DOHH2 (cell line): ENCODE data around the gene HOXB3.

ENCODE experiments used
- H3F3A ChIP-seq: fragments of 200-600 bp; sonication (generic), shearing (Covaris generic); 2 replicates; pipeline ENCODE4 v1.6.0; 2016; ENCODE audit warnings: antibody characterized with exemption, mild to moderate bottlenecking; ENCODE audit not compliant: control insufficient read depth, insufficient read depth
- H3K27ac ChIP-seq: fragments of 200-600 bp; sonication (generic); 2 replicates; pipeline ENCODE4 v1.5.1; 2014; ENCODE audit warnings: low read depth, mild to moderate bottlenecking, low read length, moderate library complexity
- H3K27me3 ChIP-seq: fragments of 200-600 bp; sonication (generic); 2 replicates; pipeline ENCODE4 v1.6.1; 2014; ENCODE audit warnings: mild to moderate bottlenecking, low read length, mixed read lengths; ENCODE audit not compliant: control insufficient read depth
- H3K36me3 ChIP-seq: fragments of 200-600 bp; sonication (generic); 2 replicates; pipeline ENCODE4 v1.6.1; 2014; ENCODE audit warnings: mild to moderate bottlenecking, low read length, moderate library complexity, mixed read lengths; ENCODE audit not compliant: control insufficient read depth
- H3K4me1 ChIP-seq: fragments of 200-600 bp; sonication (generic); 2 replicates; pipeline ENCODE4 v1.6.1; 2014; ENCODE audit warnings: mild to moderate bottlenecking, low read length, mixed read lengths; ENCODE audit not compliant: control insufficient read depth
- H3K4me2 ChIP-seq: fragments of 200-600 bp; sonication (generic); 2 replicates; pipeline ENCODE4 v1.6.0; 2014; ENCODE audit warnings: mild to moderate bottlenecking, low read length, moderate library complexity
- H3K4me3 ChIP-seq: fragments of 200-600 bp; sonication (generic); 2 replicates; pipeline ENCODE4 v1.5.1; 2014; ENCODE audit warnings: mild to moderate bottlenecking, low read length, mixed read lengths
- H3K79me2 ChIP-seq: fragments of 200-600 bp; sonication (generic); 2 replicates; pipeline ENCODE4 v1.6.1; 2014; ENCODE audit warnings: mild to moderate bottlenecking, low read length, mixed read lengths; ENCODE audit not compliant: control insufficient read depth
- H3K9me2 ChIP-seq: fragments of 200-600 bp; sonication (generic); replicated peaks from 2 replicates; pipeline ENCODE4 v1.6.1; 2014; ENCODE audit warnings: mild to moderate bottlenecking, low read length, mixed read lengths; ENCODE audit not compliant: control insufficient read depth
- H3K9me3 ChIP-seq: fragments of 200-600 bp; sonication (generic); 2 replicates; pipeline ENCODE4 v1.6.1; 2014; ENCODE audit warnings: antibody characterized with exemption, low read length, mixed read lengths; ENCODE audit not compliant: control insufficient read depth, insufficient read depth
- H4K20me1 ChIP-seq: fragments of 200-600 bp; sonication (generic); 2 replicates; pipeline ENCODE4 v1.6.0; 2014; ENCODE audit warnings: low read depth, mild to moderate bottlenecking, antibody characterized with exemption, low read length, moderate library complexity; ENCODE audit not compliant: control insufficient read depth, insufficient read depth
- CTCF ChIP-seq: fragments of 200-600 bp; sonication (generic); IDR thresholded peaks from one replicate; pipeline ENCODE4 v1.5.1; 2014; ENCODE audit warnings: antibody characterized with exemption, mild to moderate bottlenecking, low read depth, low read length; ENCODE audit not compliant: poor library complexity, severe bottlenecking
- EZH2phosphoT487 ChIP-seq: fragments of 200-600 bp; sonication (generic); IDR thresholded peaks from 2 replicates; pipeline ENCODE4 v1.6.1; 2017; ENCODE audit warnings: borderline replicate concordance, mild to moderate bottlenecking, antibody characterized with exemption, low read length, moderate library complexity, mixed read lengths

HOXB3 gene

GRCh38 chr17:48632579-48633265, 42.7 kb upstream of the HOXB3 start:
- Histone ChIP-seq H3K27me3 (peaks cover 54% of the 10 kb centered on the region), H3K4me1 (peaks cover 8% of the 10 kb centered on the region)

DNA sequence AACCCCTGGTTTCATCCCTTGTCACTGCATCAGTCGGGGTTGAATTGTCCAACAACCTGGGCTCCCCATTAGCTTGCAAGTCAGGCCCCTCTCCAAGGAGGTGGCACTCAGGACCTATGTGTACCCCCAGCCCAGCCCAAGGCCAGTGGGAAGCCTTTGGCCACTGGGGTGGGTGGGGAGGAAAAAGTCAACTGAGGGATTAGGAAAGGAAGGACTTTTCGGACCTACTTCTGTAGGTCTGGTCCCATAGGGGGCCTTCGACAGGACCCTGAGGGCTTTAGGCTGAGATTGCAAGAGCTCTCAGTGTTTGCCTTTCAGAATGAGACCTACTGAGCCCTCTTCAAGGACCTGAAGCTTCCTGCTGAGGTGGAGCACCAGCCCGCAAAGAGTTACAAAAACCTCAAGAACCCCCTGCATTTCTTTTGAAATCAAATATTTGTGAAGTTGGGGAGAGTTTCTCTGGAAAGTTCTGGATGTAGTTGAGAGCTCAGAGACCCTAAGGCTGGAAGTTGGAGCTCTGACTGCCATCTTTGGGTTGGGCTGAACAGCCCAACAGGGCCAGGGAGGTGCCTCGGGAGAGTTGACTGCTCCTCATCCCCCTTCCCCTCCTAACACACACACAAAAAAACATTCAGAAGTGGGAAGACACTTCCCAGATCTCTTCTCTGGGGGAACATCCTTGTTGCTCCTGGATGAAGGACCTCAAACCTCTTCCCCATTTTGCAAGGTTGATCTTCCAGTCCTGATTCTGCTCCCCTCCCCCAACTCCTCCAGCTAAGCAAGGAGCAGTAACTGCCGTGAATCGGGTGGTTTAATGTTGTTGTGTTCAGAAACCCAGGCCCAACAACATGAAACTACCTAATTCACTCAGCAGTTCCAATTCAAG, 41.9 kb upstream of the HOXB3 start:
- Histone ChIP-seq H3K9me3 (no peaks in the 10 kb centered on the region), H3K27ac (no peak overlapping the region), H3K79me2 (no peaks in the 10 kb centered on the region), H3K9me2 (no peaks in the 10 kb centered on the region), H4K20me1 (no peaks in the 10 kb centered on the region), H3K27me3 (peaks cover 54% of the 10 kb centered on the region), H3K4me3 (no peak overlapping the region), H3K4me2 (no peak overlapping the region), H3K36me3 (no peaks in the 10 kb centered on the region), H3F3A (no peaks in the 10 kb centered on the region), H3K4me1 (peaks cover 8% of the 10 kb centered on the region)
- TF ChIP-seq EZH2phosphoT487 (no peak), CTCF (no peak)

More at GRCh38 chr17:48632579-48633265, 42.7 kb upstream of the HOXB3 start:
- Histone ChIP-seq H3K36me3 (no peaks in the 10 kb centered on the region), H4K20me1 (no peaks in the 10 kb centered on the region), H3F3A (no peaks in the 10 kb centered on the region), H3K79me2 (no peaks in the 10 kb centered on the region), H3K4me2 (no peak overlapping the region), H3K9me2 (no peaks in the 10 kb centered on the region), H3K9me3 (no peaks in the 10 kb centered on the region), H3K27ac (no peak overlapping the region), H3K4me3 (no peak overlapping the region)
- TF ChIP-seq CTCF, result no peak
- TF ChIP-seq EZH2phosphoT487, result no peak

- H3F3A ChIP-seq, result no peaks in the 10 kb centered on the region
- peaks cover 6% of the 10 kb centered on the region for H3K4me1 ChIP-seq
- H3K4me3 ChIP-seq, result no peak overlapping the region
- H3K36me3 ChIP-seq, result no peaks in the 10 kb centered on the region
- peaks cover 54% of the 10 kb centered on the region for H3K27me3 ChIP-seq
- H3K79me2 ChIP-seq, result no peaks in the 10 kb centered on the region
- no peak overlapping the region for H3K27ac ChIP-seq
- H3K9me3 ChIP-seq, result no peaks in the 10 kb centered on the region
- H3K9me2 ChIP-seq, result no peaks in the 10 kb centered on the region
- no peaks in the 10 kb centered on the region for H4K20me1 ChIP-seq
- H3K4me2 ChIP-seq, result no peak overlapping the region
- TF ChIP-seq CTCF (no peak), EZH2phosphoT487 (no peak)
Measured at GRCh38 chr17:48630925-48631692, 41.1 kb upstream of the HOXB3 start.
